HL-60 (cell line): ENCODE data around the gene SLC26A1.

Experiments
- DNase-seq, 2 experiments: peaks; one replicate each; pipeline ENCODE4 v3.0.0-alpha.2; 2010 to 2020; ENCODE audit warnings: low read depth in 1 of 2, low spot score in 1 of 2
- H3K27ac ChIP-seq: fragments of 250-450 bp; sonication (Bioruptor Pico); replicated peaks from 2 replicates; pipeline ENCODE4 v1.5.1; 2020; ENCODE audit warnings: mild to moderate bottlenecking, moderate library complexity
- H3K27me3 ChIP-seq: fragments of 250-450 bp; sonication (Bioruptor Pico); 2 replicates; pipeline ENCODE4 v1.5.1; 2021; ENCODE audit warnings: mild to moderate bottlenecking, moderate library complexity; ENCODE audit not compliant: insufficient read depth, poor library complexity, severe bottlenecking
- H3K4me3 ChIP-seq: replicated peaks from 2 replicates; pipeline ENCODE4 v1.5.1; 2011; ENCODE audit warnings: mild to moderate bottlenecking, control low read depth, low read length; ENCODE audit not compliant: insufficient read depth
- GABPA ChIP-seq: IDR thresholded peaks from 2 replicates; pipeline ENCODE4 v1.6.1; 2012; ENCODE audit warnings: low read depth
- POLR2AphosphoS5 ChIP-seq: IDR thresholded peaks from 2 replicates; pipeline ENCODE4 v1.6.1; 2012; ENCODE audit warnings: low read depth
- SPI1 ChIP-seq: IDR thresholded peaks from 2 replicates; pipeline ENCODE4 v1.6.1; 2012; ENCODE audit warnings: low read depth, mild to moderate bottlenecking, borderline replicate concordance
- TF ChIP-seq, protein P1 (sequence below): IDR thresholded peaks from one replicate; pipeline ENCODE4 v1.5.1; 2011; ENCODE audit warnings: low read length, control low read depth, inconsistent platforms; ENCODE audit not compliant: insufficient read depth
- TF ChIP-seq, protein P2 (sequence below): IDR thresholded peaks from 2 replicates; pipeline ENCODE4 v1.6.1; 2012; ENCODE audit warnings: low read depth; ENCODE audit not compliant: insufficient replicate concordance

The SLC26A1 gene

DNA sequence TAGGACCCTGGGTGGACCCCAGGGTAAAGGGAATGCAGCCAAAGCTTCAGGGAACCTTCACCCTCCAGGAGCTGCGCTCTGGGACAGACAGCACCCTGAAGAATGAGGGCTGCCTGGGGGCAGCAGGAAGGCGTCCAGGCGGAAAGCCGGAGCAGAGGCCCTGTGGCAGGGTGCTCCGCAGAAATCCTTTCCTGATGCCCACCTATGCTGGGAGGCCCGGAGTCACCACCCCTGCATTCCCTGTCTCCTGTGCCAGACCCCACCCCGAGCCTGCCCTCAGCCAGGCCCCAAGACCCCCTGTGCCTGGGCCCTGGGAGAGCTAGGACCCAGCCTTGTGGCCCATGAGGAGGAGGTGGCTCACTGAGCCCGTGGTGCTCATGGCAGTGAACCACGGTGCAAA is 18.5 kb downstream of the SLC26A1 start:
- DNase-seq, result no peak
- no peak overlapping the region for H3K27ac ChIP-seq
- H3K27me3 ChIP-seq, result no peaks in the 10 kb centered on the region
- TF ChIP-seq POLR2AphosphoS5, result no peak
- TF ChIP-seq, protein P1, sequence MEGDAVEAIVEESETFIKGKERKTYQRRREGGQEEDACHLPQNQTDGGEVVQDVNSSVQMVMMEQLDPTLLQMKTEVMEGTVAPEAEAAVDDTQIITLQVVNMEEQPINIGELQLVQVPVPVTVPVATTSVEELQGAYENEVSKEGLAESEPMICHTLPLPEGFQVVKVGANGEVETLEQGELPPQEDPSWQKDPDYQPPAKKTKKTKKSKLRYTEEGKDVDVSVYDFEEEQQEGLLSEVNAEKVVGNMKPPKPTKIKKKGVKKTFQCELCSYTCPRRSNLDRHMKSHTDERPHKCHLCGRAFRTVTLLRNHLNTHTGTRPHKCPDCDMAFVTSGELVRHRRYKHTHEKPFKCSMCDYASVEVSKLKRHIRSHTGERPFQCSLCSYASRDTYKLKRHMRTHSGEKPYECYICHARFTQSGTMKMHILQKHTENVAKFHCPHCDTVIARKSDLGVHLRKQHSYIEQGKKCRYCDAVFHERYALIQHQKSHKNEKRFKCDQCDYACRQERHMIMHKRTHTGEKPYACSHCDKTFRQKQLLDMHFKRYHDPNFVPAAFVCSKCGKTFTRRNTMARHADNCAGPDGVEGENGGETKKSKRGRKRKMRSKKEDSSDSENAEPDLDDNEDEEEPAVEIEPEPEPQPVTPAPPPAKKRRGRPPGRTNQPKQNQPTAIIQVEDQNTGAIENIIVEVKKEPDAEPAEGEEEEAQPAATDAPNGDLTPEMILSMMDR, result no peak
- TF ChIP-seq, protein P2, sequence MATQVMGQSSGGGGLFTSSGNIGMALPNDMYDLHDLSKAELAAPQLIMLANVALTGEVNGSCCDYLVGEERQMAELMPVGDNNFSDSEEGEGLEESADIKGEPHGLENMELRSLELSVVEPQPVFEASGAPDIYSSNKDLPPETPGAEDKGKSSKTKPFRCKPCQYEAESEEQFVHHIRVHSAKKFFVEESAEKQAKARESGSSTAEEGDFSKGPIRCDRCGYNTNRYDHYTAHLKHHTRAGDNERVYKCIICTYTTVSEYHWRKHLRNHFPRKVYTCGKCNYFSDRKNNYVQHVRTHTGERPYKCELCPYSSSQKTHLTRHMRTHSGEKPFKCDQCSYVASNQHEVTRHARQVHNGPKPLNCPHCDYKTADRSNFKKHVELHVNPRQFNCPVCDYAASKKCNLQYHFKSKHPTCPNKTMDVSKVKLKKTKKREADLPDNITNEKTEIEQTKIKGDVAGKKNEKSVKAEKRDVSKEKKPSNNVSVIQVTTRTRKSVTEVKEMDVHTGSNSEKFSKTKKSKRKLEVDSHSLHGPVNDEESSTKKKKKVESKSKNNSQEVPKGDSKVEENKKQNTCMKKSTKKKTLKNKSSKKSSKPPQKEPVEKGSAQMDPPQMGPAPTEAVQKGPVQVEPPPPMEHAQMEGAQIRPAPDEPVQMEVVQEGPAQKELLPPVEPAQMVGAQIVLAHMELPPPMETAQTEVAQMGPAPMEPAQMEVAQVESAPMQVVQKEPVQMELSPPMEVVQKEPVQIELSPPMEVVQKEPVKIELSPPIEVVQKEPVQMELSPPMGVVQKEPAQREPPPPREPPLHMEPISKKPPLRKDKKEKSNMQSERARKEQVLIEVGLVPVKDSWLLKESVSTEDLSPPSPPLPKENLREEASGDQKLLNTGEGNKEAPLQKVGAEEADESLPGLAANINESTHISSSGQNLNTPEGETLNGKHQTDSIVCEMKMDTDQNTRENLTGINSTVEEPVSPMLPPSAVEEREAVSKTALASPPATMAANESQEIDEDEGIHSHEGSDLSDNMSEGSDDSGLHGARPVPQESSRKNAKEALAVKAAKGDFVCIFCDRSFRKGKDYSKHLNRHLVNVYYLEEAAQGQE, result no peak
- no peak for TF ChIP-seq SPI1
- TF ChIP-seq GABPA, result no peak
- no peak overlapping the region for H3K4me3 ChIP-seq

DNA sequence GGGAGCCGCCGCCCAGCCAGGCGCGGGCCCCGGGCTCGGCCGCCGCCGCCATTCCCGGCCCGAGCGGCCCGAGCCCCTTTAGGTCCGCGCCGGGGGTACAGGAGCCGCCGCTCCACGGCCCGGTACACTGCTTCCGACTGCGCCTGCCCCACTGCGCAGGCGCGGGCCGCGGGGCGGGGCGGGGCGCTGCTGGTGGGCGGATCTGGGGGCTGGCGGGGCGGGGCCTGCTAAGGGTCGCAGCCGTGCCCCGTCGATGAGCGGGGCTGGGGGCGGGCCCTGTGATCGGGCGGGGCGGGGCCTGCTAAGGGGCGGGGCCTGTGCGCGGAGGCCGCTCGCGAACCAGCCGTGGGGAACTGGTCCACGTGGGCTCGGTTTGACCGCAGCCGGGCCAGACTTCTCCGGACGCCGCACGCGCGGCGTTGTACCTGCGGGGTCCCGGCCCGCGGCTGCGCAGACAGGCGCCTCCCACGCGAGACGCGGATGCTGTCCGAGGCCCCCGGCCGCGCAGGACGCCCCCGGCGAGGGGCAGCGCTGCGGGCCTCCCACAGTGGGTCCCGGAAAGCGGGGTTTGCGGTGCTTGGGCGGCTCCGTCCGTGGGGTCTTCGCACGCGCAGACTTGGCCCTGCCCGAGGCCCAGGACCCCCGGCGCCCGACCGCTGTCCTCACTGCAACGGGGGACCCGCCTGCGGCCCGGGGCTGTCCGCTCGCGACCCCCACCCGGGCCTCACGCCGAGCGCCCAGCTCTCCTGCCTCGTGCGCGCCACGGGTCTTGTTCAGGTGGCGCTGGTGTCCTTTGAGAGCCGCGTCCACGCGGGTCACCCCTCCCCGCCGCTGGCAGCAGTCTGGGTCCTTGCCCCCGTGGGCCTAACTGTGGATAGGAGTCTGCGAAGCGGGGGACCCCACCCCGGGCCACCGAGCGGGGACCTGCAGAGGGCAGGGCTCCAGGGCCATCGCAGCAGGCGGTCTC is 19.5 kb downstream of the SLC26A1 start, which contains the start of gene DGKQ:
DGKQ (minus strand) TSS at position 139 of the 967 bp plus-strand sequence; CDS start at position 52, 87 bp downstream.
- TF ChIP-seq, protein P1, result no peak
- TF ChIP-seq, protein P2, result no peak
- no peak for TF ChIP-seq GABPA
- TF ChIP-seq SPI1, result no peak
- TF ChIP-seq POLR2AphosphoS5, result no peak
- Histone ChIP-seq H3K27me3 (no peaks in the 10 kb centered on the region), H3K4me3 (peak within 1 kb of the TSS; percentile 67), H3K27ac (no peak within 1 kb of the TSS)
- peak; percentile 68 to 79 for DNase-seq

DNA sequence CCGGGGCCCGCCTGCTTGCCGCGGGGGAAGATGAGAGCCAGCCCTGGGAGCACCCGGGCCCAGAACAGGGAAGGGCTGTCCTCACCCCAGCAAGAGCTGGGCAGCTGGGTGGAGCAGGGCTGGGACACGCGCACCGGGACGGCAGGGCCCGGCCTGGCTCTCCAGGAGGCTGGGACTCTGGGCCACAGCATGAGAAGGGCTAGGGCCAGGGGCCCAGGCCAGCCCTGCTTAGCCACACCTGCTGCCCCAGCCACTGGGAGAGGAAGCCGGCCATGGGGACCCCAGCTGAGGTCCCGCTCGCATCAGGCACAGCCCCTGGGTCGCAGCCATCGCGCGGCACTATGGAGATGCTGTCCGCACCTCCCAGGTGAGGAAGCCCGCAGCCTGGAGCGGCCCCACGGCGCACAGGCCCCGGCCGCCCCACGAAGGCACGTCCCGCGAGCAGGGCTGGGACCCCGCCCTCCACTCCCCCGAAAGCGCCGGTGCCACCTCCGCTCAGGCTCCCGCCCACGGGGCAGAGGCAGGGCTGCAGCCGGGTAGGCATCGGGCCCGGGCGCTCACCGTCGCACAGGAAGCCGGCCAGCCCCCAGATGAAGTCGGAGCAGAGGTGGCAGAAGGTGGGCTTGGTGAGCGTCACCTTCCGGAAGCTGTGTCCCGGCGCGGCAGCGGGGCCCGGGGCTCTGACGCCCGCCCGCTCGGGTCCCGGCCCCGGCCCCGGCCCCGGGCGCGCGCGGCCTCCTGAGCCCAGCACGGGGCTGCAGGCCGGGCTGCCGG is 20.4 kb downstream of the SLC26A1 start:
- peak overlapping the region; percentile 67 for H3K4me3 ChIP-seq
- H3K27ac ChIP-seq, result no peak overlapping the region
- DNase-seq, result peak in 1 of 2 experiments; percentile 29
- H3K27me3 ChIP-seq, result no peaks in the 10 kb centered on the region
- TF ChIP-seq, protein P2, result no peak
- TF ChIP-seq GABPA, result no peak
- no peak for TF ChIP-seq POLR2AphosphoS5
- TF ChIP-seq, protein P1, result no peak
- no peak for TF ChIP-seq SPI1
